WI38 (cell line): ENCODE results near the gene LMCD1.

Experiments
- H3K4me3 ChIP-seq: 2 replicates; pipeline ENCODE4 v1.5.1; 2011; ENCODE audit warnings: low read depth, mild to moderate bottlenecking, control low read depth, low read length
- TF ChIP-seq, protein P1 (sequence below): IDR thresholded peaks from 2 replicates; pipeline ENCODE4 v1.5.1; 2012; ENCODE audit warnings: low read depth, mild to moderate bottlenecking, control low read depth, low read length

Gene LMCD1

GRCh38 chr3:8554696-8555095 is 53.1 kb downstream of the LMCD1 start:
- no peak overlapping the region for H3K4me3 ChIP-seq
- TF ChIP-seq, protein P1, sequence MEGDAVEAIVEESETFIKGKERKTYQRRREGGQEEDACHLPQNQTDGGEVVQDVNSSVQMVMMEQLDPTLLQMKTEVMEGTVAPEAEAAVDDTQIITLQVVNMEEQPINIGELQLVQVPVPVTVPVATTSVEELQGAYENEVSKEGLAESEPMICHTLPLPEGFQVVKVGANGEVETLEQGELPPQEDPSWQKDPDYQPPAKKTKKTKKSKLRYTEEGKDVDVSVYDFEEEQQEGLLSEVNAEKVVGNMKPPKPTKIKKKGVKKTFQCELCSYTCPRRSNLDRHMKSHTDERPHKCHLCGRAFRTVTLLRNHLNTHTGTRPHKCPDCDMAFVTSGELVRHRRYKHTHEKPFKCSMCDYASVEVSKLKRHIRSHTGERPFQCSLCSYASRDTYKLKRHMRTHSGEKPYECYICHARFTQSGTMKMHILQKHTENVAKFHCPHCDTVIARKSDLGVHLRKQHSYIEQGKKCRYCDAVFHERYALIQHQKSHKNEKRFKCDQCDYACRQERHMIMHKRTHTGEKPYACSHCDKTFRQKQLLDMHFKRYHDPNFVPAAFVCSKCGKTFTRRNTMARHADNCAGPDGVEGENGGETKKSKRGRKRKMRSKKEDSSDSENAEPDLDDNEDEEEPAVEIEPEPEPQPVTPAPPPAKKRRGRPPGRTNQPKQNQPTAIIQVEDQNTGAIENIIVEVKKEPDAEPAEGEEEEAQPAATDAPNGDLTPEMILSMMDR = no peak

DNA sequence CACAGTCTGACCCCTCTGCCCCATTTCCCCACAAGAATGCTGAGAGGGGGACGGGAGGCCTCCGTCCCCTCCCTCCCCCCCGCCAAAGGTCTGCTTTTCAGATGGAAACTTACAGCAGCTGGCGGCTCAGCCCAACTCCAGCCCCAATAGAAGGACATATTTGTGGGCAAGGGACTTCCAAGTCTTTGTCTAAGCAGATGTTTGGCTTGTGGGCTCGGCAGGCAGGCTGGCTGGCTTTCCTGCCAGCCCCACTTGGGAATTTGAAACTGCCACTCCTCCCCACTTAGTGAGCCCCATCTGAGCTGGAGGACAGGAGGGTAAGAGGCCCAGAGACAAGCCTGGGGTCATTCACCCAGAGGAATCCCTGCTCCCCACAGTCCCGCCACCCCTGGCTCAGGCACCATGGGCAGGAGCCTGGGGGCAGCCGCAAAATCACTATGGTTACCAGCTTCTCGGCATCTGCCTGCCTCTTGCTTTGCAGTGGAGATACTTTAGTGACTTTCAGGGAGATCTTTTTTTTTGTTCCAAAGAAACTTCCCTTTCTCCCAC is 53.6 kb downstream of the LMCD1 start:
- TF ChIP-seq, protein P1 = no peak
- no peak overlapping the region for H3K4me3 ChIP-seq

GRCh38 chr3:8555725-8556472 is 54.3 kb downstream of the LMCD1 start:
- no peak overlapping the region for H3K4me3 ChIP-seq
- TF ChIP-seq, protein P1 = no peak

GRCh38 chr3:8556473-8556869 is 54.8 kb downstream of the LMCD1 start:
- TF ChIP-seq, protein P1 = no peak
- H3K4me3 ChIP-seq = no peak overlapping the region

DNA sequence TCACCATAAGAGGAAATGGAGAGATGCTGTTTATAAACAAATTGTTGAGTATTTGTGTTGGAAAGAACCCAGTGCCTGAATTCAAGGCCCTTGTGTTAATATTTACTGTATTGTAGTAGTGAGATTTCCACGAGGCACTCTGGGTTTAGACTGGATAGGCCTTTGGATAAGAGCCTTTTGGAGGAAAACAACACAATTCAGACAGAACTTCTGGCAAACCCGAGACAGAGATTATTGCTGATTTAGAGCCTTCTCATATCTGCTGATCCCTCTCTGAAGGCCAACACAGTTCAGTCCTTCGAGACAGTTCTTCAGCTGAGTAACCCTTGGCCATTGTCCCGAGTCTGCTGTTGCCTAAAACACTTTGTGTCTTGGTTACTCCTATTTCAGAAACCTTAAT is 55.7 kb downstream of the LMCD1 start:
- H3K4me3 ChIP-seq = no peak overlapping the region
- TF ChIP-seq, protein P1 = no peak

DNA sequence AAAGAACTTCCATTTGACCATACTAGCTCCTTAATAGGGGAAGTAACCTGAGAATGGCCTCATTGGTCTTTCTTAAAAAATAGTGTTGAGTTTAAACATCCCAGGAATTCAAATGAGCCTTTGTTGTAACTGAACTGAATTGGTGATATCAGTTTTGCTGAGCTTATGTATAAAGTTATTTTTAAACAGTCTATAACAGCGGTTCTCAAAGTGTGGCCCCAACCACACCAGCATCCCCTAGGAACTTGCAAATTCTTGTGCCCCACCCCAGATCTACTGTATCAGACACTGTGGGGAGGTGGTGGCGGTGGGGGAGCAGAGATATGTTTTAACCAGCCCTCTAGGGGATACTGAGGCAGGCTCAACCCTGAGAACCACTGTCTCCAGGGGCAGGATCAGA is 57.0 kb downstream of the LMCD1 start:
- H3K4me3 ChIP-seq = no peak overlapping the region
- TF ChIP-seq, protein P1 = no peak

DNA sequence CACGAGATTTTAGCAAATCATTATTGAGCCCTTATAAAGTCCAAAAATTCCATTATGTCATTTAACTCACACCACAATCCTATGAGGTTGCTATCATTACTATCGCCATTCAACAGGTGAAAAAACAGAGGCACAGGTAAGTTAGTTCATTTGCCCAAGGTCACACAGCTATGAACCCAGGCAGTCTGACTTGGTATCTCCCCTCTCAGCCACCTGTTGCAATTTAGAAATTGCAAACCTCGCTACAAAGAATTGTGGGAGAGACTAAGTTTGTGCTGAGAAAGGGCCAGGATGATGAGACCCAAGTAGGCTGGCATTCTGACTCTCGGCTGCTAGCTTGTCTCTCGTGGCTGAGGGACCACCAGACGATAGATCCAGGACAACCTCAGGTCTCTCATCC is 57.7 kb downstream of the LMCD1 start:
- TF ChIP-seq, protein P1 = no peak
- no peak overlapping the region for H3K4me3 ChIP-seq
